NCI-H1436 treated with DMSO at 0.1 percent for 48 hours (cell line): ENCODE results near the gene PCGF6.
"Not testable (repeated sequence)": the region's sequence is repeated elsewhere in the genome, so short reads cannot be mapped to it uniquely, and the experiment has no call there.

Source experiments
- DNase-seq: peaks from one replicate; lab custom pipeline; 2025; lab: John Stamatoyannopoulos, UW

PCGF6 gene

DNA sequence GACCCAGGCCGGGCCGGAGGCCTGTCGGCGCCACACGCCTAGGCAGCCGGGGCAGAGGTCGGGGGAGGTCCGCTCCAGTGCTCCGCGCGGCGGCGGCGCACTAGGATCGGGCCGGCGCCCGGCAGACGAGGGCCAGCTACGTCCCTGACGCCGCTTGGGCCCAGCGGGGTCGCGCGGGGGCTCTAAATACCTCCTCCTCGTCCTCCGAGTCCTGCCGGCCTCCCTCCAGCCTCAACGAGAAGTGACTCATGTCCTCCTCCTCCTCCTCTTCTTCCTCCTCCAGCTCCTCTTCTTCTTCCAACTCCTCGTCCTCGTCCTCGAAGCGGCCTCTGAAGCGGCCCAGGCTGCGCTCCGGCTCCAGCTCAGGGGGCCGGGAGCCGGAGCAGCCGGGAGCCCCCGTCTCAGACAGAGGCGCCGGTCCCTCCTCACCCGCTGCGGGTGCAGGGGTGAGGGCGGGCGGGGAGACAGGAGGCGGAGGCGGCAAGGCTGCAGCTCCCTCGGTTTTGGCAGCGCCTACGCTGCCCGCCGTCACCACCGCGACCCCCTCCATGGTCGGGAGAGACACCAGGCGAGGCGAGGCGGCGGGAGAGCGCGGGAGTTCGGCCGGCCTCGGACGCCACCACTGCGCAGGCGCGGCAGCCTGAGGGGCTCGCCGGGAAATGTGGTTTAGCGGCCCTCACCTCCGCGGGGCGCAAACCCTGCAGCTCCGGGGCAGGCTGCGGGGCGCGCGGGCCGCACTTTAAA, at the start of gene PCGF6:
Gene PCGF6, minus strand, starts transcription at position 624 of the 744 bp plus-strand sequence. Its CDS starts 74 bp downstream, at position 550.
- DNase-seq, result no peak

DNA sequence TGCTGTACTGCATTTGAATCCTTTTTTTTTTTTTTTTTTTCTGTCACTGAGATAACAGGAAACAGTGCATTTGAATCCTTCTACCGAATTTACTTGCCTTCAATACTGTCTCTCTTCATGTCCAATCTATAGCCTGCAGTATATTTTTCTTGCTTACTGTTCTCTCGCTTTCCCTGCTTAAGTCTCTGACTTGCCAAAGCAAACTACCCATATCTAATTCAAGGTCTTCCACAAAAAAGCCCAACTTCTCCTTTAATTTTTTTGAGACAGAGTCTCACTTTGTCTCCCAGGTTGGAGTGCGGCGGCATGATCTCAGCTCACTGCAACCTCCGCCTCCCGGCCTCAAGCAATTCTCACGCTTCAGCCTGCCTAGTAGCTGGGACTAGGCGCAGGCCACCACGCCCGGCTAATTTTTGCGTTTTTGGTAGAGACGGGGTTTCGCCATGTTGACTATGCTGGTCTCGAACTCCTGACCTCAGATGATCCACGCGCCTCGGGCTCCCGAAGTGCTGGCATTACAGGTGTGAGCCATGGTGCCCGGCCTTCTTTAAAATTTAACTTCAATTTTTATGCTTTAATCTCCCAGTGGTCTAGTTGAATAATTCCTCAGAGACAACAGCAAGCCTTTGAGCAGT, 46.4 kb upstream of the PCGF6 start:
- DNase-seq, result no peak

- no peak for DNase-seq
These were observed 45.8 kb upstream of the PCGF6 start for GRCh38 chr10:103396789-103397087.

- peak; percentile 75 for DNase-seq
These were observed 45.3 kb upstream of the PCGF6 start, which contains the start of the genes ATP5MK and PDCD11 for GRCh38 chr10:103396067-103396788. Gene ATP5MK, minus strand, starts transcription at chr10:103396475. Its CDS starts 4,018 bp downstream, at chr10:103392457. Gene PDCD11, plus strand, starts transcription at chr10:103396626. Its CDS starts 1,801 bp downstream, at chr10:103398427.

DNA sequence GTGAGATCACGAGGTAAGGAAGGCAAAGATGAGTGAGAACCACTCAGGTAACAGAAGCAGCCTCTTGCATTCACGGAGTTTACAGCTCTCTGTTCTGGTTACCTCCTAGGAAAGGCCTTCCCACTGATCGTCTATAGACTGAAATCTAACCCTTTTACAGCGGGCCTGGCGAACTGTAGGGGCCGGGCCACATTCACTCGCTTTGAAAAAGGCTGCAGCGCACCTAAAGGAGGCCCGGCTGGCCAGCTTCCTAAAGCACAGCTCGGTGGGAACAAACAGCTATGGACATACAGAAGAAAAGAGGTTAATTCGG, 44.8 kb upstream of the PCGF6 start:
- DNase-seq, result no peak

- no peak for DNase-seq
These were observed 43.2 kb upstream of the PCGF6 start for GRCh38 chr10:103394180-103394579.

- DNase-seq, result no peak
These were observed 31.8 kb upstream of the PCGF6 start for GRCh38 chr10:103382769-103383168.

DNA sequence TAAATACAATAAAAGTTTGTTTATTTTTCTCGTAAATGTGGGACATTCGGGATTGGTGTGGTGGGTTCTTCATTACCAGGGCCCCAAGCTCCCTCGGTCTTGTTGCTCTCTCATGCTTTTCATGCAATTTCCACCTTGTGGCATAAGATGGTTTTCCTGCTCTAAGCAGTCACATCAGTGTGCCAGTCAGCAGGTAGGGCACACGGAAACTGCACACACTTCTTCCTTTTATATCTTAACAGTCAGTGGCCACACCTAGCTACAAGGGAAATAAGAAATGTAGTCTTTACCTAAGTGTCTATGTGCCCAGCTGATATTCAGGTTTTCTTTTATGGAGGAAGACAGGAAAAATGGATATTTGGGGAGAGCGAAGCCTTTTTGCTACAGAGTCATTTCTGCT, 23.3 kb upstream of the PCGF6 start:
- DNase-seq, result no peak

DNA sequence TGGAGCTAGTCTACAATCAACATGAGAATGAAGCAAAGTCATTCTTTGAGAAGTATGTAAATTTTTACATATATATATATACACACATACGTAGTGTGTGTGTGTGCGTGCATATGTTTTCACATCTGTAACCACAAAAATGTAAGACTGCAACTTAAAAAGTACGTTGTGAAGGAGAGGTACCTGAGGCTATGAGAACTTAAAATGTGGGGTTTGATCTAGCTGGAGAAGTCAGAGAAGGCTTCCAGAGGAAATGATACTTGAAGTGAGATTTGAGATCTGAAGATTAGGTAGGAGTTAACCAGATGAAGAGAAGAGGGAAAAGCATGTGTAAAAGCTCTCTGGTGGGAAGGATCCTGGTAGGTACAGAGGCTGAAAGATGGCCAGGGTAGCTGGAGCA, 22.6 kb upstream of the PCGF6 start:
- no peak for DNase-seq

GRCh38 chr10:103367782-103368518, 17.0 kb upstream of the PCGF6 start, which contains the start of gene TAF5:
Gene TAF5, plus strand, starts transcription at chr10:103367976. Its CDS starts 14 bp downstream, at chr10:103367990.
- peak; percentile 92 for DNase-seq

DNA sequence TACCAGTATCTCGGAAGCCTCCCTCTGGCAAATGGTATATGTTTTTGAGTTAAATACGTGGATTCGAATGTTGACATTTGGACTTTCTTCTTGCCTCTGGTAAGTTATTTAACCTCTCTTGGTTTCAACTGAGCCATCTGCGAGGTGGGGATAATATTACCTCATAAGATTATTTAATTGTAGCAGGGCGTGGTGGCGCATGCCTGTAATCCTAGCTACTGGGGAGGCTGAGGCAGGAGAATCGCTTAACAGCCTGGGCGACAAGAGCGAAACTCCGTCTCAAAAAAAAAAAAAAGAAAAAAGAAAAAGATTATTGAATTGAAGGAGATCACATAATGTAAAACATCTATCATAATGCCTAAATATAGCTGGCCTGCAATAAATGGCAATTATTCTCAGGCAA, 16.4 kb upstream of the PCGF6 start:
- DNase-seq, result no peak

- not testable (repeated sequence) for DNase-seq
These were observed 9.9 kb upstream of the PCGF6 start for GRCh38 chr10:103360791-103361190.

GRCh38 chr10:103359493-103359892, 8.6 kb upstream of the PCGF6 start:
- not testable (repeated sequence) for DNase-seq

DNA sequence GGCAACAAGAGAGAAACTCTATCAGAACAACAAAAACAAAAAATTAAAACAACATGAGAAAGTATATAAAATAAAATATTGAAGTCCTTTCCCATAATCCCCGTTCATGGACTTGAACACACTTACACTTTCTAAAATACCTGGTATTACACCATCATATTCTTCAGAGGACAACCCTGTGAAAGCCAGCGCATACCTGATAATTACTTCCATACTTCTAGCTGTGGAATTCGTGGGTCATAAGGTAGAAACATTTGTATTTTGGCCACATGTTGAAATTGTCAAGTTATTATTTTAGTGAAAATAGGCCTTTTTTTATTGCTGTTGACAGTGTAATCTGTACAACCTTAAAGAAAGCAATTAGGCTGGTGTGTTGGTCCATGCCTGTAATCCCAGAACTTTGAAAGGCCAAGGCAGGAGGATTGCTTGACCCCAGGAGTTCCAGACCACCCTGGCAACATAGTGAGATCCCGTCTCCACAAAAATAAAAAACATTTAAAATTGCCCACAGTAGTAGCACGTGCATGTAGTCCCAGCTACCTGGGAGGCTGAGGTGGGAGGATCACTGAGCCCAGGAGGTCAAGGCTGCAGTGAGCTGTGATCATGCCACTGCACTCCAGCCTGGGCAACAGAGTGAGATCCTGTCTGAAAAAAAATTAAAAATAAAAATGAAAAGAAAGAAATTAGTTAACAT, 5.1 kb upstream of the PCGF6 start:
- no peak for DNase-seq

DNA sequence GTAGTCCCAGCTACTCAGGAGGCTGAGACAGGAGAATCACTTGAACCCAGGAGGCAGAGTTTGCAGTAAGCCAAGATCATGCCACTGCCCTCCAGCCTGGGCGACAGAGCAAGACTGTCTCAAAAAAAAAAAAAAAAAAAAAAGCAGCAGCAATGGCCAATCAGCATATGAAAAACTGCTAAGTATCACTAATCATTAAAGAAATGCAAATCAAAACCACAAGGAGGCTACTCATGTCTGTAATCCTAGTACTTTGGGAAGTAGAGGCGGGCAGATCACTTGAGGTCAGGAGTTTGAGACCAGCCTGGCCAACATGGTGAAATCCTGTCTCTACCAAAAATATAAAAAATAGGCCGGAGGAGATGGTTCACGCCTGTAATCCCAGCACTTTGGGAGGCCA, 3.6 kb upstream of the PCGF6 start:
- not testable (repeated sequence) for DNase-seq

- no peak for DNase-seq
These were observed 2.3 kb upstream of the PCGF6 start for GRCh38 chr10:103353281-103353680.

- DNase-seq, result no peak
These were observed 794 bp downstream of the PCGF6 start for GRCh38 chr10:103350175-103350516.

GRCh38 chr10:103336370-103336769, 14.6 kb downstream of the PCGF6 start:
- DNase-seq, result no peak

DNA sequence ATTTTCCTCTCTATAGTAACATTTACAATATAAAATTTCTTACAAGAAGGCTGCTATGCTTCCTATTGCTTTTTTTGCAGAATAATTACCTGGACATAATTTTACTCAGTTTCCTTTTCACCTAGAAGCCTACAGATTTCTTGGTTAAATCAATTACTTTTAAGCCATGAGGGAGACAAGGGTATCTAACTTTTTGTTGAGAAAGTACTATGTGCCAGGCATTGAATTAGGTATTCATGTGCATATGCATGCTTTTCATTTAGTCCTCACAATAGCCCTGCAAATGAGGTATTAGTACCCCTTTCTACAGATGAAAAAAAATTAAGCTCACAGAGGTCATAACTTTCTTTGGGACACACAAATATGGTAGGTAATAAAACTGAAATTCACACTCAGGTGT, 16.4 kb downstream of the PCGF6 start:
- no peak for DNase-seq

GRCh38 chr10:103333934-103334520, 16.9 kb downstream of the PCGF6 start:
- DNase-seq, result no peak

DNA sequence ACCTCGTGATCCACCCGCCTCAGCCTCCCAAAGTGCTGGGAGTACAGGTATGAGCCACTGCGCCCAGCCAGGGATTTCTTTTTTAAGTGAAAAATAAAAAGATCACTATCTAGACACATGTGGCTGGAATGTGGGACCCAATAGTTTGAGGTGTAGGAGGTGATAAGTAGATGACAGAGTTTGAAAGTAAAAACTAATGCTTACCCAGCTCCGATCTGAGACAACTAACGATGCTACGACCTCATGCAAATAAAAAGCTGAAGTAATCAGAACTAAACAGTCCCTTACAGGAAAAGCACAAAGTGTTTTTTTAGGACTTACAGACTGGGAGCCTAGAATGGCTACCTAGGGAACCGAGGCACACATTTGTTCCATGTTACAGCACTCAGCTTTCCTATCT, 23.0 kb downstream of the PCGF6 start:
- no peak for DNase-seq
